Mesenteric fat pad (tissue), 1 donor: ENCODE measurements around the gene LAMTOR1. TPM values are rescaled to one million over a fixed set of nuclear protein-coding genes. Genes with fewer than 3 reads are reported as not detected.

Experiments
- DNase-seq: peaks from one replicate; pipeline ENCODE4 v3.0.0-alpha.2; 2020; ENCODE audit warnings: low spot score
- total RNA-seq: library from RNA; stranded (reverse); fragmentation: NEBNext Ultra II Directional; extraction: Animal tissue kit (Norgen Biotek cat#: 25700); gene quantifications from one replicate; pipeline ENCODE4 v1.2.1, GENCODE V29; 2021
- donor health status: DM: yes; HTN: yes; CAD: no.

Gene LAMTOR1
- total RNA-seq, 1 donor from 2014 or later, result 117 TPM

DNA sequence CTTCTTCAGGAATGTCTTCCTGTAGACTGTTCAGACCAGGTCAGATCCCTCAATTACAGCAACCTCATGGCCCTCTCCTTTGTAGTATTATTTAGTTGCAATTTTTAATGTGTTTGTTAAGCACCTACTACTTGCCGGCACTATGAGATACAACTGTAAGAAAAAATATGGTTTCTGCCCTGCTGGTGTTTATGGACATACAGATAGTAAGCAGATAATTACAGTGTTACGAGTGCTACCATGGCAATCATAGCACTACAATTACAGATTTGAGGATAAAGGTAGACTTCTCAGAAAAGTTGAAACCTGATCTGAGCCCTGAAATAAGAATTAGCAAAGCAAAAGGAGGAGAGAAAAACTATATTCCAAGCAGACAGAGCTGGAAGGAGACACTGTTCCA is 19.7 kb downstream of the LAMTOR1 start:
- DNase-seq, result no peak

- DNase-seq, result no peak
Observed at GRCh38 chr11:72081821-72082453, 21.2 kb downstream of the LAMTOR1 start.

- no peak for DNase-seq
Observed at GRCh38 chr11:72081184-72081644, 21.9 kb downstream of the LAMTOR1 start.

- DNase-seq, result peak; percentile 98
Observed at GRCh38 chr11:72080326-72081183, 22.5 kb downstream of the LAMTOR1 start, which contains the start of the genes LRRC51 and NUMA1. TSS of gene LRRC51 (plus strand) at chr11:72080850. CDS start at chr11:72089084, 8,234 bp downstream. TSS of gene NUMA1 (minus strand) at chr11:72080542. CDS start at chr11:72035943, 44,599 bp downstream.

GRCh38 chr11:72079819-72080325 is 23.2 kb downstream of the LAMTOR1 start:
- DNase-seq, result no peak

- no peak for DNase-seq
Observed at GRCh38 chr11:72078477-72078876, 24.6 kb downstream of the LAMTOR1 start.

DNA sequence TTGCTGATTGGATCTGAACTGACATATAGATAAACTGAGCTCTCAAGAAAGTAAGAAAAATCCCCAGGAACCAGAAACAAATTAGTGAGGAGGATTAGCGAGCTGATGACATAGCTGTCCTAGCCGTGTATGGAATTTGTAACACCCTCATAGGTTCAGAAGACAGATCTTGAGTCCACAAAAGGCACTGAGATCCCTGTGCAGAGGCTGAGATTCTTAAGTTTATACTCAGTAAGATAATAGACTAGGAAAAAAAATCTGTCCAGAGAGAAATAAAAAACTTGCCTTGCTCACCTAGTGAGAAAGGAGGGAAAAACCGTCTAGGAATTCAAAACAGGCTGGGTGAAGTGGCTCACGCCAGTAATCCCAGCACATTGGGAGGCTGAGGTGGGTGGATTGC is 27.3 kb downstream of the LAMTOR1 start:
- DNase-seq, result no peak

DNA sequence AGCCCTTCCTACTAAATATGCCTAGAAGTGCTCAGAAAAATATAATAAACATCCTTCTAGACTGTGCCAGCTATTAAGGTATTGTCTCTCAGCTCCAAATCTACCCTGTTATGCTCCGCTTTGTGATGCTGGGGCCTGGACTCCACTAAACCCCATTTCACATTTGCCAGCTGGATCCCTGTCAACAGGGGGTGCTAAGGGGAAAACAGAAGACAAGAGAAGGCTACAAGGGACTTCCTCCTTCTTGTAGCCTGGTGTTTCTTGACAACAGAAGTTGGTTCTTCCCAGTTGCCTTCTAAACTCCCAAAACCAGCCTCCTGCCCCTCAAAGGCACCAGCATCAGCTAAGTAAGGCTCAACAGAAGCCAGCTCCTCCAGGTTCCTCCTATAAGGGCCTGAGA is 28.0 kb downstream of the LAMTOR1 start:
- DNase-seq, result no peak

DNA sequence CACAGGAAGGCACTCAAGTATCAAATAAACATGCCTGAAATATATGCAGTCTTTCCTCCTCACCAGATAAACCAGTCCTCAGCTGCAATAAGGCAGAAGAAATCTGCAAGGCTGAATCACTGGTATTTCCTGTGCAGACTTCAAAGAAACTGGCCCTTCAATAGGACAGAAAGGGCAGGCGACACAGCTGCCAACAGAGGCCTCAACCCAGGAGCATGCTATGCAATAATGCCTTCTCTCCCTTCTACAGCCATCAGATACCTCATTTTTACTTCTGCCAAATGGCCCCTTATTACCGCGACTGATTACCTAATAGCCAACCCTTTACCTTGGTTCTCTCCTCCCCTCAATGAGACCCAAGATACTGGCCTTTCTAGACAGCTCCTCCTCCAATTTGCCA is 30.7 kb downstream of the LAMTOR1 start:
- DNase-seq, result no peak

DNA sequence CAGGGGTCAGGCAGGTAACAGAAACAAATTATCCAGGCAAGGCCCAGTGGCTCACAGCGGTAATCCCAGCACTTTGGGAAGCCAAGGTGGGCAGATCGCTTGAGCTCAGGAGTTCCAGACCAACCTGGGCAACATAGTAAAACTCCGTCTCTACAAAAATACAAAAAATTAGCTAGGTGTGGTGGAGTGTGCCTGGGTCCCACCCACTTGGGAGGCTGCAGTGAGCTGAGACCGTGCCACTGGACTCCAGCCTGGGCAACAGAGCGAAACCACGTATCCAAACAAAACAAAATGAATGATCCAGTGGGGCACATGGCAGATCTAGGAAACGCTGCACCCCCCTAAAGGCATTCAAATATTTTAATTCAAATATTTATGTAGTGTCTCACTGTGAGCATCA is 32.6 kb downstream of the LAMTOR1 start:
- no peak for DNase-seq

GRCh38 chr11:72069787-72070251 is 33.3 kb downstream of the LAMTOR1 start:
- peak; percentile 92 for DNase-seq

DNA sequence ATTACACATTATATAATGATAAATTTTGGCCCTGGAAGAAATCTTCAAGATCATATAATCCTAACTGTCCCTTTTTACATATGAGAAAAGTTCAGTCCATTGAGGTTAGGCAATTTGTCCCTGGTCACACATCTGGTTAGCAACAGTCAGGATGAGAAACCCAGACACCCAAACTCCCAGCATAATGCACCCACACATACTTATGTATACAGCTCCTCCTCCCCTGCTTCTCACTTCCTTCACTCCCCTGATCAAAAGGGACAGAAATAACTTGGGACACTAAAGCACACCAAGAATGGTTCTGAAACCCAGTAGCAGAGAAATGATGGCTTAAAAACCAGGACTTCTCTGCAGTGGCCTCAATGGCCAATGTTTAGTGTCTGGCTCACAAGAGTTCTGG is 33.9 kb downstream of the LAMTOR1 start:
- no peak for DNase-seq

- no peak for DNase-seq
Observed at GRCh38 chr11:72067676-72068075, 35.4 kb downstream of the LAMTOR1 start.

- DNase-seq, result no peak
Observed at GRCh38 chr11:72067266-72067665, 35.8 kb downstream of the LAMTOR1 start.

DNA sequence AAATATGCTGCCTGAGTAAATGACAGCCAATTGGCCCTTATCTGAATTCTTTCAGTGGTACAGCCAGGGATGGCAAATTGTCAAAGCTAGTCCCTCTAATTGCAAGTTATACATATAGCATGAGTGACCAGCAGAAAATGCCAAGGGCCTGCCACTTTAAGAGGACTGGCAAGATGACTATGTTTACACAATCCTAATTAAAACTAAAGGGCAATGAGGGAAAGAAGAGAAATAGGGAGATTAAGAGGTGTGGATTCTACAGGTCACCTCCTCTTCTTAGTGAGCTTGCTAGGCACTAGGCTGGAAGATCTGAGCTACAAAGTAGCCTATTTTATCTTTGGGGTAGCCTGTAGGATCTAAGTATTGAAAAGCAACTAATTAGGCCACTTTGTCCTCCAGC is 36.2 kb downstream of the LAMTOR1 start:
- DNase-seq, result no peak

DNA sequence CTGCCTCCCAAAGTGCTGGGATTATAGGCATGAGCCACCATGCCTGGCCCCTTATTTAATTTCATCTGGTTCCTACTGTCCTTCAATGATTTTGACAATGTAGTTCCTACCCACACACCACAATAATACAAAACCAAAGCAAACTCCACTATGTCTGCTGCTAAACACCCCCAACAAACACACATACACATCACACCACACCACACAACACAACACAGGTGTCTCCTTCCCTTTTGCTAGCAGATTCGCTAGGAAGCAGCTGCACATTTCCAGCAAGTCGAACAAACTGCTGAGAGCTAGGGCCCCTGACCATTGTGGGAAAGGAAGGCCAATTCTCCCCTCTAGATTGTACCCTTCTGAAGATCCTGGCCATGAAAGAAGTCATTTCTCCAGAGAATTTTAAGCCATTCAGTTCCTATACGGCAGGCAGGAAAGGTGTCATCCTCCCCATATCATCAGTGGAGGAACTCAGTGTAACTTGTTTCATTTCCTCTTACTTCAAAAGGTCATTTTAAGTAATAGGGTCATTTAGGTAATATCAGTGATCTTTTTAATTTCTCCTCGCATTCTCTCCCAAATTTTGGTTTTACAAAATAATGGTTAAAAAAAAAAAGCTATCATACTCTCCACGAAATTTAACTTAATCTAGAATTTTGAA is 41.2 kb downstream of the LAMTOR1 start:
- no peak for DNase-seq

DNA sequence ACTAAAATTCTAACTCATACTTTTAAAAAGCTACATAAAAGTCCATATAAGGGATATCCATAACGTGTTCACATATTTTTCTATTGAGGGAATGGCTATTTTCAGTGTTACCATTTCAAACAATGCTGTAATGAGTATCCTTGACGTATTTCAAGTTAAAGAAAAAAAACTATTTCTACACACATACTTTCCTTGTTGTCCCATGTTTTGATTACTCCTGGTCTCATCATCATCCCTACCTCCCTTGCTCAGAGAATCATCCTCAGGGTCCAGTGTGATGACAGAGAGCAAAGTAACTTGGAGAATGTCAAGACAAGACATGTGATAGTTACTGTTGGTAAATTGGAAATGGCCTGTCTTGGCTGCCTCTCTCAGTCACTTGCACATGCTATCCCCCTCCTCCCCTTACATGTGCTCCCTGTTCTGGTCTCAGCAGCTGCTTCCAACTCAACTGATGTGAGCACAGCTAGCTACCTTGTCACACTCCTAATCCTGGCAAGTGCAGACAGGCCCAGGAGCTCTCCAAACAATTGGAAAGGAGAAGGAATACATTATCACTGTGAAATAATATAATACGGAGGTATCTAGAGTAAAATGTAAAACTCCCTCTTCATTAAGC is 44.6 kb downstream of the LAMTOR1 start:
- DNase-seq, result no peak

DNA sequence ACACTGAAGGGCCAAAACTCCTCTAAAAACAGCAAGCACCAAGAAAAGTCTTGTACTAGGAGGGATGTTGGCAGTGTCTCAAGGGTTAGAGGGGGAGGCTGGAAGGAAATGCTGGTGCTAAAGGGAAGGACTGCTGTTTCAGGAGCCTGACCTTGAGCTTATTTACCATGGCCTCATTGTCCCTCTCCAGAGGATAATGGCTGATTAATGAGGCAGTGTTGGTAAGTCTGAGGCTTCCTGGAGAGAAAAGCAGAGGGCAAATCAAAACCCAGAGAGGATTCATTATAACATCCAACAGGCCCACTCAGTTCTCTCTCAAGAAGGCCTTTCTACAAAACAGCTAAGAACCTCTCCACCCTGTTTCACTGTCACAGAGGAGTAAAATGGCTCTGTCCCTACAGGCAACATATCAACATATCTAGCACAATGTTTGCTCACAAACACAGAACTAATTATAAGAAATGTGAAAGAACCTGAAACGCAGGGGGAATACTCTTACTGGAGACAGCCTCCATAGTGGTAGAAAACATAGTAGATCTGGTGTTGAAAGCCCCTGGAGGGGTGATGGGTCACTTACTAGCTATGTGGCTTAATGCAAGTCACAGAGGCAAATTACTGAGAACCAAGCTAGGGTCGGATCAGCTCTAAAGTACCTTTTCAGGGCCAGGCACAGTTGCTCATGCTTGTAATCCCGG is 54.2 kb downstream of the LAMTOR1 start:
- DNase-seq, result no peak
